ENCODE data around the gene CGB1.

DNA sequence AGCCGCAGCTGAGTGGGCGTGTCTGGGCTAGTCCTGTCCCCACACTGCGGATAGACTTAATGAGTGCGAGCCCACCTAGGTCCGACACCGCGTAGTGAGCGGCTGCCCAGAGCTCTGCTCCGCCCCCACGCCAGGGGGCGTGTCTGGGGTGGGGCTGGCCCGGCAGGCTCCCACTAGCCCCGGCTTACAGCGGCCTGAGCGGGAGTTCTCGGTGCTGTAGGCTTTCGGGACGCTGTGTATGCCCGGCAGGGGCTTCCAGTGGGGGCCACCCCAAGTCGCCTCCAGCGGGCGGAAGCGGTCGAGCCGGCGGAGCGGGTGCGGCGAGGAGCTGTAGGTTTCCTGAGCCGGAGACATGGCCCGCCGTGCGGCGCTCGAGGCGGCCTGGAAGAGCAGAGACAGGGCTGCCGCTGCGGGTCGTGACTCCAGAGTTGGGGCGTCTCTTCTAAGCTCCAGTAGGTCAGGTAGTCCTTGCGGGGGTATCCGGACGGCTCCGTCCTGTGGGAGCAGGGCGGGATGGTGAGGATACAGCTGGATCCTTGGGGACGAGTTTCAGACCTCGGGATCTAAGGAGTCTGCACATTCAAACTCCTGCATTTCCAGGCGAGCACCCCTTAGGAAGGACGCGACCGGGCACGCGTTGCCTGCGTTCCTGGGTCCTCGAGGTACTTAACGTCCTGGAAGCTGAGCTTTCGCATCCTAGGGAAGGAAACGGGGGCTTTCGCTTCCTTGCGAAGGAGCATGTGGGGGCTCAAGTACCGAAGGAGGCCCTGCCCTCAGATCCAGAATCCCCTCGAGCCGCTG is 19.6 kb upstream of the CGB1 start:
- TF ChIP-seq HDAC2 (IDR thresholded peaks at IDR 0.05) (no peak), FOS (IDR thresholded peaks at IDR 0.05; ENCODE audit: borderline replicate concordance, extremely low read depth, insufficient read length) (no peak), POLR2AphosphoS2 (IDR thresholded peaks at IDR 0.05; ENCODE audit: low read depth, low read length) (no peak), POLR2AphosphoS5 (IDR thresholded peaks at IDR 0.05; ENCODE audit: low read length) (no peak), POLR2A (IDR thresholded peaks at IDR 0.05; ENCODE audit: low read depth, low read length) (no peak), KAT2A (conservative IDR thresholded peaks at IDR 0.05; ENCODE audit: control insufficient read depth, low read depth, low read length) (no peak), ELK1 (IDR thresholded peaks at IDR 0.05; ENCODE audit: low read depth, low read length) (no peak), RBBP5 (conservative IDR thresholded peaks at IDR 0.05) (no peak), RAD21 (IDR thresholded peaks at IDR 0.05; ENCODE audit: insufficient read depth, low read depth, low read length) (no peak), MLLT1 (IDR thresholded peaks at IDR 0.05) (no peak), ZNF217 (IDR thresholded peaks at IDR 0.05) (no peak)
- TF ChIP-seq, protein P1, sequence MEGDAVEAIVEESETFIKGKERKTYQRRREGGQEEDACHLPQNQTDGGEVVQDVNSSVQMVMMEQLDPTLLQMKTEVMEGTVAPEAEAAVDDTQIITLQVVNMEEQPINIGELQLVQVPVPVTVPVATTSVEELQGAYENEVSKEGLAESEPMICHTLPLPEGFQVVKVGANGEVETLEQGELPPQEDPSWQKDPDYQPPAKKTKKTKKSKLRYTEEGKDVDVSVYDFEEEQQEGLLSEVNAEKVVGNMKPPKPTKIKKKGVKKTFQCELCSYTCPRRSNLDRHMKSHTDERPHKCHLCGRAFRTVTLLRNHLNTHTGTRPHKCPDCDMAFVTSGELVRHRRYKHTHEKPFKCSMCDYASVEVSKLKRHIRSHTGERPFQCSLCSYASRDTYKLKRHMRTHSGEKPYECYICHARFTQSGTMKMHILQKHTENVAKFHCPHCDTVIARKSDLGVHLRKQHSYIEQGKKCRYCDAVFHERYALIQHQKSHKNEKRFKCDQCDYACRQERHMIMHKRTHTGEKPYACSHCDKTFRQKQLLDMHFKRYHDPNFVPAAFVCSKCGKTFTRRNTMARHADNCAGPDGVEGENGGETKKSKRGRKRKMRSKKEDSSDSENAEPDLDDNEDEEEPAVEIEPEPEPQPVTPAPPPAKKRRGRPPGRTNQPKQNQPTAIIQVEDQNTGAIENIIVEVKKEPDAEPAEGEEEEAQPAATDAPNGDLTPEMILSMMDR (IDR thresholded peaks at IDR 0.05 in 2 of 3, conservative IDR thresholded peaks at IDR 0.05 in 1 of 3; ENCODE audit: control insufficient read depth in 2 of 3, extremely low read depth in 1 of 3, insufficient read depth in 1 of 3, low read depth in 3 of 3, low read length in 3 of 3), result peak in 2 of 3 experiments; percentile 14 to 20; a peak in 2 of 6 replicates
